HG03354 (cell line): ENCODE measurements around the gene PRKACA.
"Not testable (repeated sequence)": the region's sequence is repeated elsewhere in the genome, so short reads cannot be mapped to it uniquely, and the experiment has no call there.

Experiments used
- ATAC-seq: cut with Tn5 transposase; IDR thresholded peaks from one replicate; pipeline ENCODE4 v1.9.1; 2021; ENCODE audit warnings: mild to moderate bottlenecking; ENCODE audit not compliant: unreplicated experiment, poor library complexity, severe bottlenecking

PRKACA gene

GRCh38 chr19:14148751-14149410, 31.3 kb upstream of the PRKACA start:
- ATAC-seq = no peak

- ATAC-seq = no peak
Observed at GRCh38 chr19:14147797-14148605, 30.4 kb upstream of the PRKACA start.

- ATAC-seq = no peak
Observed at GRCh38 chr19:14146789-14147216, 29.2 kb upstream of the PRKACA start.

GRCh38 chr19:14146169-14146568, 28.6 kb upstream of the PRKACA start:
- ATAC-seq = not testable (repeated sequence)

- no peak for ATAC-seq
Observed at GRCh38 chr19:14145381-14145780, 27.8 kb upstream of the PRKACA start.

GRCh38 chr19:14142262-14143190, 25.0 kb upstream of the PRKACA start:
- ATAC-seq = no peak

- no peak for ATAC-seq
Observed at GRCh38 chr19:14141041-14141440, 23.5 kb upstream of the PRKACA start.

GRCh38 chr19:14139944-14140343, 22.4 kb upstream of the PRKACA start:
- no peak for ATAC-seq

- no peak for ATAC-seq
Observed at GRCh38 chr19:14138576-14139265, 21.2 kb upstream of the PRKACA start.

GRCh38 chr19:14136509-14137281, 19.1 kb upstream of the PRKACA start, which contains the start of gene ASF1B:
ASF1B (minus strand) TSS chr19:14136589; CDS start chr19:14136456, 133 bp downstream.
- ATAC-seq = peak; percentile 84

GRCh38 chr19:14135985-14136508, 18.5 kb upstream of the PRKACA start:
- ATAC-seq = no peak

- ATAC-seq = no peak
Observed at GRCh38 chr19:14135355-14135754, 17.8 kb upstream of the PRKACA start.

GRCh38 chr19:14127929-14128509, 10.5 kb upstream of the PRKACA start:
- no peak for ATAC-seq

GRCh38 chr19:14127176-14127575, 9.6 kb upstream of the PRKACA start:
- no peak for ATAC-seq

GRCh38 chr19:14122924-14123323, 5.4 kb upstream of the PRKACA start:
- ATAC-seq = no peak

- ATAC-seq = no peak
Observed at GRCh38 chr19:14120497-14120780, 2.9 kb upstream of the PRKACA start.

GRCh38 chr19:14119644-14120496, 2.3 kb upstream of the PRKACA start:
- no peak for ATAC-seq

- ATAC-seq = no peak
Observed at GRCh38 chr19:14119146-14119545, 1.6 kb upstream of the PRKACA start.
